G401 (cell line): ENCODE data around the gene MYO5B. TPM values are rescaled to one million over a fixed set of nuclear protein-coding genes. Genes with fewer than 3 reads are reported as not detected.
A peak's percentile ranks its signal among the peaks of the same experiment; 100 is the strongest.
"Not testable (repeated sequence)": the region's sequence is repeated elsewhere in the genome, so short reads cannot be mapped to it uniquely, and the experiment has no call there.

Experiments
- DNase-seq: peaks from one replicate; pipeline ENCODE4 v3.0.0-alpha.2; 2015; ENCODE audit warnings: low spot score
- in situ Hi-C: cut with HindIII; loops from 2 replicates; pipeline ENCODE4 v1.10.0; 2016; ENCODE audit warnings: low sequenced_read_pairs, mixed read lengths
- total RNA-seq: library from RNA; depleted of rRNA; stranded (reverse); fragments of >200 nt; shearing (Covaris generic); gene quantifications from 2 replicates; pipeline ENCODE4 v1.2.3, GENCODE V29; 2014

MYO5B gene
- total RNA-seq, 1 experiment from 2014 or later: not detected

DNA sequence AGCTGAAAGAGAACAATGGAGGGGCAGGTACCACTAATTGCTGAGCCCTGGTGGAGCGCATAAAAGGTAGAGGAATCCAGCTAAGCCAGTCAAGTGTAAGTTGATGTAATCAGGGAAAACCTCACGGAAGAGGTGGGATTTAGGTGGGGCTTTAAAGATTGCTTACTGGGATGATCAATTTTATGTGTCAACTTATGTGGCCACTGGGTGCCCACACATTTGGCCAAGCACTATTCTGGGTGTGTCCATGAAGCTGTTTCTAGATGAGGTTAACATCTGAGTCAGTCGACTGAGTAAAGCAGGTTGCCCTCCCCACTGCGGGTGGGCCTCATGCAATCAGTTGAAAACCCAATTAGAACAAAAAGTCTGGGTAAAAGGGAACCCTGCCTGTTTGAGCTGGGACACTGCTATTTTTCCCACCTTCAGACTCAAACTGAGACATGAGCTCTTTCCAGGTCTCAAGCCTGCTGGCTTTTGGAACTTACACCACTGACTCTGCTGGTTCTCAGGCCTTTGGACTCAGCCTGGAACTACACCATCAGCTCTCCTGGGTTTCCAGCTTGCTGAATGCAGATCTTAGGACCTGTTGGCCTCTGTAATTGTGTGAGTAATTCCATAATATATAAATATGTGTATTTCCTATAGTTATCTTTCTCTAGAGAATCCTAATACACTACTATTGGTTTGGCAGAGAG, 67.3 kb downstream of the MYO5B start:
- DNase-seq: no peak
- in situ Hi-C loops: no loop called here

GRCh38 chr18:50126471-50126870, 68.5 kb downstream of the MYO5B start:
- in situ Hi-C loops: no loop called here
- DNase-seq: peak; percentile 12

GRCh38 chr18:50125456-50125855, 69.5 kb downstream of the MYO5B start:
- no peak for DNase-seq
- in situ Hi-C loops: no loop called here

DNA sequence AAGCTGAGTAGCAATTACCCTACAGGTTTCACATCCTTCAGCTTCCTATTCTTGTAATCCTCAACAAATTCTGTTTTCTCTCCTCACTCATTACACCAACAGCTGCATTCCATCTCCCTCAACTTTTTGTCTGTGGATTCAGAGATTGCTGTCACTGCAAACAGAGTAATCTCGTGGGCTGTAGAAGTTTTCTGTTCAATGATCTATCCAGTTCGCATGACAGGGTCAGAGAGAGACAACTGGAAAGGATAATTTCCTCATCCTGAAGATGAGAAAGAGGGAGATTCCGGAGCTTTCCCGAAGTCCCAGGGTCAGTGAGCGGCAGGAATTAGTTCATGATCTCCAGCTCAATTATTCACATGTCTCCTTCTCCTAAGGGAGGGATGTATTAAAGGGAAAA, 75.7 kb downstream of the MYO5B start:
- in situ Hi-C loops: no loop called here
- DNase-seq: no peak

GRCh38 chr18:50117863-50118262, 77.1 kb downstream of the MYO5B start:
- DNase-seq: no peak
- in situ Hi-C loops: no loop called here

- in situ Hi-C loops: no loop called here
- no peak for DNase-seq
Observed at GRCh38 chr18:50115095-50115494, 79.9 kb downstream of the MYO5B start.

GRCh38 chr18:50114448-50114847, 80.5 kb downstream of the MYO5B start:
- in situ Hi-C loops: no loop called here
- DNase-seq: no peak

DNA sequence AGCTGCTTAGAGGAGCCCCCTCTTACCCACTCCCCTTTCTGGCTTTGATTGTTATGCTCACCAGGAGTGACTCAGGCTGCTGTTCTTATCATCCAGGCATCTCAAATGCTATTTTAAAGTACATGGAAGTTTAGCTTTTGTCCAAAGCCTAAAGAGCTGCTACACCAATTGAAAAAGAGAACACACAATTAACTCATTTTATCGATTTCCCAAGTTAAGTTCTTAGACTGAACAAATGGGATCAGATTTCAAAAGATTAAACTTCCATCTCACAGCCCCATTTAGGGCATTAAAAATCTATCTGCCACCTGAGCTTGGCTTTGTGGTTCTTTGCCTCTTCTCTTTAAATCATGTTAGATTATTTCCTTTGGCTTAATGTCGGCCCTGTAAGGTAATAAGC, 81.2 kb downstream of the MYO5B start:
- no peak for DNase-seq
- in situ Hi-C loops: no loop called here

GRCh38 chr18:50111398-50111797, 83.5 kb downstream of the MYO5B start:
- in situ Hi-C loops: no loop called here

GRCh38 chr18:50107468-50107977, 87.4 kb downstream of the MYO5B start:
- no peak for DNase-seq
- in situ Hi-C loops: no loop called here

More at GRCh38 chr18:50111398-50111797, 83.5 kb downstream of the MYO5B start:
- no peak for DNase-seq

DNA sequence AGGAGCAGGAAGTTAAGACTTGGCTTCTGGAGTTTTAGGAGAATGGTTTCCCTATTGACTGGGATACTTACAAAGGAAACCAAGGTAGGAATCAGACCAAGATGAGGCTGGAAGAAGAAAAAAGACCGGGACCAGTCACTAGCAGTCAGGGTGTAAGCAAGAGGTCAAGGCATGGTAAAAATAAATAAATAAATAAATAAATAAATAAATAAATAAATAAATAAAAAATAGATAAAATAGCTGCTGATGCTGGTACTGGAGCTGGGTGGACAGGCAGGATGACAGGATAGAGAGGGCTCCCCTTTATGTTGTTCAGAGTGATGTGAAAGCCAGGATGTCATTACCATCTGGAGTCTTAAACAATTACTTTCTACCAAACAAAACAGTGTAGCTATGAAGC, 89.9 kb downstream of the MYO5B start:
- in situ Hi-C loops: no loop called here
- no peak for DNase-seq

DNA sequence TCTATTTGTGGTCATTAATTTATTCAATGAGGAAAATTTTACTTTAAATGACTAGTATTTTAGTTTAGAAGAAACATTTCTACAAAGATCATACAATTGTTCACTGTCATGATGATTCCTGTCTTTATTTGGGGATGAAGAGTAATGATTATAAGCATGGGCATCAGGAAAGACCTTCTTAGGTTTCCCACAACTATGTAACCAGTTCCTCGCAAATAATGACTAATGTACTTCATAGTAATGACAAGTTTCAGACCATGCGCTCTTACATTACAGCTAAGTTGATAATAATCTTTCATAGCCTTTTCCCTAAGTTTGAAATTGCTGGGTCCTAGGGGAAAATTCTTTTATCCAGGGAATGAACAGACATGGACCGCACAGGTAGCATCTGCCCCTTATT, 90.5 kb downstream of the MYO5B start:
- in situ Hi-C loops: no loop called here

GRCh38 chr18:50099725-50100407, 95.1 kb downstream of the MYO5B start:
- in situ Hi-C loops: no loop called here
- no peak for DNase-seq

More for the DNA sequence above, 90.5 kb downstream of the MYO5B start:
- DNase-seq: no peak

GRCh38 chr18:50097702-50098101, 97.2 kb downstream of the MYO5B start:
- DNase-seq: no peak
- in situ Hi-C loops: no loop called here

- in situ Hi-C loops: no loop called here
- DNase-seq: no peak
Observed at GRCh38 chr18:50096766-50097435, 98.0 kb downstream of the MYO5B start.

DNA sequence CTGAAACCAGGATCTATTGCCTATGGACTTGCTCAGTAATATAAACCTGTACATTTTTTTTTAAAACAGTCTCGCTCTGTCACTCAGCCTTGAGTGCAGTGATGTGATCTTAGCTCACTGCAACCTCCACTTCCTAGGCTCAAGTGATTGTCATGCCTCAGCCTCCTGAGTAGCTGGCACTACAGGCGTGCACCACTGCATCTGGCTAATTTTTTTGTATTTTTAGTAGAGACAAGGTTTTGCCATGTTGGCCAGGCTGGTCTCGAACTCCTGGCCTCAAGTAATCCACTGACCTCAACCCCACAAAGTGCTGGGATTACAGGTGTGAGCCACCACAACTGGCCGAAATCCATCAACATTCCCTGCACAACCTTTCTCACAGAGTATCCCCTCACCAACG, 100.2 kb downstream of the MYO5B start:
- DNase-seq, in situ Hi-C loops: not testable (repeated sequence)

DNA sequence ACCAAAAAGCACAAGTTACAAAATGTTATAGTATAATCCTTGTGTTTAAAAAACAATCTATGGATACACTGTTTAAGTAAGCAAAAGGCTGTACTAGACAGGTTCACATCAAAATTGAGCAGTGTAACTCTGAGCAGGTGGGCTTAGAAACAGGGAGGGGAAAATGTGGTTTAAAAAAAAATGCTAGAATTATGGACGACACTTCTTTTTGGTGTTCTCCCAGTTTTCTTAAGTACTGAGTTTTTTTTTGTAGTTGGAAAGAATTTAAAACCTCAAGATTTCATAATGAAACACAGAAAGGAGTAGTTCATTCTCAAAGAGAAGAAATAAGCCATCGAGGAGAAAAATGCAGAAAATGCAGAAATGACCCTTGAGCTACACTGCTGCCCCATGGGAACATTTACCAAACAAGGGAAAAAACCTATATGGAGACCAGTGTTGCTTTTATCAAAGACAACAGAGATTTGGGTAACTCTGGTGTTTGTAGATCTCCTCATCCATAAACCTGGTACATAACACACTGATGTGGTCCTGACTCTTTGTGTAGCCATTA, 100.7 kb downstream of the MYO5B start:
- DNase-seq: no peak
- in situ Hi-C loops: no loop called here

DNA sequence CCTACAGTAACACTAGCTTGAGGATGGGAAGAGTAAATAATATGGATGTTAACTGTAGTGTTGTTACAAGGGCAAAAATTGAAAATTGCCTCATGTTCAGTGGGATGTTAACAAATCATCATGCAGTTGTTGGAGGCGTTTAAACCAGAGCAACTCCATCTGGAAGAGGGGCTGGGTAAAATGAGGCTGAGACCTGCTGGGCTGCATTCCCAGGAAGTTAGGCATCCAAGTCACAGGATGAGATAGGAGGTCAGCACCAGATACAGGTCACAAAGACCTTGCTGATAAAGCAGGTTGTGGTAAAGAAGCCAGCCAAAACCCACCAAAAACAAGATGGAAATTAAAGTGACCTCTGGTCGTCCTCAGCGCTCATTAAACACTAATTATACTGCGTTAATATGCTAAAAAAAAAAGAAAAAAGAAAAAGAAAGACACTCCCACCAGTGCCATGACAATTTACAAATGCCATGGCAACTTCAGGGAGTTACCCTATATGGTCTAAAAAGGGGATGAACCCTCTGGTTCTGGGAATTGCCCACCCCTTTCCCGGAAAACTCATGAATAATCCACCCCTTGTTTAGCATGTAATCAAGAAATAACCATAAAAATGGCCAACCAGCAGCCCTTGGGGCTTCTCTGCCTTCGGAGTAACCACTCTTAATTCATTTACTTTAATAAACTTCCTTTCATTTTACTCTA, 101.4 kb downstream of the MYO5B start:
- DNase-seq: no peak
- in situ Hi-C loops: no loop called here

GRCh38 chr18:50092245-50092805, 102.6 kb downstream of the MYO5B start:
- in situ Hi-C loops: no loop called here
- DNase-seq: no peak
